Measurements from ENCODE around the gene CNKSR3. TPM values are rescaled to one million over a fixed set of nuclear protein-coding genes. Genes with fewer than 3 reads are reported as not detected.
A peak's percentile ranks its signal among the peaks of the same experiment; 100 is the strongest.

CNKSR3 gene
- total and polyA plus RNA-seq, 2 experiments from 2014 or later = 1.9 to 5.7 TPM

GRCh38 chr6:154458565-154459470 is 51.7 kb downstream of the CNKSR3 start (continued):
- no peak for TF ChIP-seq ZNF331 (CRISPR knock-in tag; IDR thresholded peaks at IDR 0.05; ENCODE audit: low read depth)
- TF ChIP-seq ZNF114 (CRISPR knock-in tag; IDR thresholded peaks at IDR 0.05) = no peak
- TF ChIP-seq CREB1 (CRISPR knock-in tag; IDR thresholded peaks at IDR 0.05; ENCODE audit: low read depth) = no peak
- TF ChIP-seq, protein P1, sequence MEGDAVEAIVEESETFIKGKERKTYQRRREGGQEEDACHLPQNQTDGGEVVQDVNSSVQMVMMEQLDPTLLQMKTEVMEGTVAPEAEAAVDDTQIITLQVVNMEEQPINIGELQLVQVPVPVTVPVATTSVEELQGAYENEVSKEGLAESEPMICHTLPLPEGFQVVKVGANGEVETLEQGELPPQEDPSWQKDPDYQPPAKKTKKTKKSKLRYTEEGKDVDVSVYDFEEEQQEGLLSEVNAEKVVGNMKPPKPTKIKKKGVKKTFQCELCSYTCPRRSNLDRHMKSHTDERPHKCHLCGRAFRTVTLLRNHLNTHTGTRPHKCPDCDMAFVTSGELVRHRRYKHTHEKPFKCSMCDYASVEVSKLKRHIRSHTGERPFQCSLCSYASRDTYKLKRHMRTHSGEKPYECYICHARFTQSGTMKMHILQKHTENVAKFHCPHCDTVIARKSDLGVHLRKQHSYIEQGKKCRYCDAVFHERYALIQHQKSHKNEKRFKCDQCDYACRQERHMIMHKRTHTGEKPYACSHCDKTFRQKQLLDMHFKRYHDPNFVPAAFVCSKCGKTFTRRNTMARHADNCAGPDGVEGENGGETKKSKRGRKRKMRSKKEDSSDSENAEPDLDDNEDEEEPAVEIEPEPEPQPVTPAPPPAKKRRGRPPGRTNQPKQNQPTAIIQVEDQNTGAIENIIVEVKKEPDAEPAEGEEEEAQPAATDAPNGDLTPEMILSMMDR (conservative IDR thresholded peaks at IDR 0.05; ENCODE audit: low read depth in 2 of 2) = no peak

GRCh38 chr6:154457881-154458284 is 52.6 kb downstream of the CNKSR3 start:
- ATAC-seq = peak; percentile 69
- no peaks in the 10 kb centered on the region for H3K36me3 ChIP-seq (ENCODE audit: insufficient read depth)
- no peak overlapping the region for H3K4me3 ChIP-seq
- no peaks in the 10 kb centered on the region for H3K9me2 ChIP-seq (ENCODE audit: insufficient read depth)
- H2AFZ ChIP-seq = no peak overlapping the region
- Mint-ChIP-seq H3K4me3 (no peak overlapping the region), H3K36me3 (ENCODE audit: low read depth) (no peaks in the 10 kb centered on the region), H3K27me3 (ENCODE audit: insufficient read depth, low read depth, poor library complexity) (no peaks in the 10 kb centered on the region), H3K9me3 (no peaks in the 10 kb centered on the region), H3K4me1 (peaks cover 32% of the 10 kb centered on the region), H3K27ac (no peak overlapping the region)
- H4K20me1 ChIP-seq (replicated peaks; ENCODE audit: insufficient read depth) = no peaks in the 10 kb centered on the region
- H3K79me2 ChIP-seq (replicated peaks; ENCODE audit: insufficient read depth) = 0 out of 2 replicates have a peak, but pooled peaks cover 3% of the 10 kb centered on the region
- peaks cover 13% of the 10 kb centered on the region for H3K4me1 ChIP-seq (ENCODE audit: insufficient read depth)
- no peak overlapping the region for H3K4me2 ChIP-seq
- no peaks in the 10 kb centered on the region for H3K27me3 ChIP-seq (ENCODE audit: insufficient read depth)
- no peaks in the 10 kb centered on the region for H3F3A ChIP-seq (replicated peaks; ENCODE audit: low read depth)
- no peak for DNase-seq (ENCODE audit: low spot score)
- no peak overlapping the region for H3K27ac ChIP-seq (ENCODE audit: low read depth)
- no peak for TF ChIP-seq REST (IDR thresholded peaks at IDR 0.05; ENCODE audit: unreplicated experiment)
- no peak for TF ChIP-seq NANOG (IDR thresholded peaks at IDR 0.05; ENCODE audit: borderline replicate concordance)
- no peak for TF ChIP-seq ZNF331 (CRISPR knock-in tag; IDR thresholded peaks at IDR 0.05; ENCODE audit: low read depth)
- no peak for TF ChIP-seq STAT1 (IDR thresholded peaks at IDR 0.05; ENCODE audit: unreplicated experiment)
- no peak for TF ChIP-seq EZH2phosphoT487 (IDR thresholded peaks at IDR 0.05; ENCODE audit: unreplicated experiment)
- TF ChIP-seq ZNF114 (CRISPR knock-in tag; IDR thresholded peaks at IDR 0.05) = no peak
- TF ChIP-seq POLR2AphosphoS5 (IDR thresholded peaks at IDR 0.05; ENCODE audit: low read depth) = no peak
- no peak for TF ChIP-seq ETS1 (IDR thresholded peaks at IDR 0.05)
- TF ChIP-seq, protein P1 (conservative IDR thresholded peaks at IDR 0.05; ENCODE audit: low read depth in 2 of 2) = no peak

All from GM23338 (cell line).